DMS 273 (cell line): ENCODE data around the gene TUBB6.

Experiments used
- DNase-seq: peaks from one replicate; lab custom pipeline; 2025; ENCODE audit not compliant: unreplicated experiment; lab: John Stamatoyannopoulos, UW

The TUBB6 gene

GRCh38 chr18:12335503-12335902, 27.5 kb downstream of the TUBB6 start:
- no peak for DNase-seq

- DNase-seq = no peak
Measured at GRCh38 chr18:12336171-12336613, 28.2 kb downstream of the TUBB6 start.

- DNase-seq = no peak
Measured at GRCh38 chr18:12336887-12337286, 28.8 kb downstream of the TUBB6 start.

- DNase-seq = no peak
Measured at GRCh38 chr18:12338382-12338781, 30.3 kb downstream of the TUBB6 start.

- no peak for DNase-seq
Measured at GRCh38 chr18:12340945-12341660, 33.1 kb downstream of the TUBB6 start.

- DNase-seq = no peak
Measured at GRCh38 chr18:12342661-12343060, 34.6 kb downstream of the TUBB6 start.

- no peak for DNase-seq
Measured at GRCh38 chr18:12345491-12346239, 37.6 kb downstream of the TUBB6 start.

GRCh38 chr18:12346240-12346565, 38.2 kb downstream of the TUBB6 start:
- no peak for DNase-seq

GRCh38 chr18:12347895-12348294, 39.9 kb downstream of the TUBB6 start:
- DNase-seq = no peak

- DNase-seq = no peak
Measured at GRCh38 chr18:12352188-12352587, 44.1 kb downstream of the TUBB6 start.

GRCh38 chr18:12359515-12359927, 51.5 kb downstream of the TUBB6 start:
- DNase-seq = no peak

GRCh38 chr18:12361770-12362378, 53.8 kb downstream of the TUBB6 start:
- peak; percentile 11 for DNase-seq

- no peak for DNase-seq
Measured at GRCh38 chr18:12362473-12363174, 54.6 kb downstream of the TUBB6 start.

- DNase-seq = no peak
Measured at GRCh38 chr18:12366379-12366778, 58.3 kb downstream of the TUBB6 start.

GRCh38 chr18:12366784-12367183, 58.7 kb downstream of the TUBB6 start:
- DNase-seq = no peak

- no peak for DNase-seq
Measured at GRCh38 chr18:12369211-12369610, 61.2 kb downstream of the TUBB6 start.

- no peak for DNase-seq
Measured at GRCh38 chr18:12371590-12371989, 63.5 kb downstream of the TUBB6 start.

GRCh38 chr18:12372406-12372805, 64.4 kb downstream of the TUBB6 start:
- no peak for DNase-seq

GRCh38 chr18:12373116-12373770, 65.2 kb downstream of the TUBB6 start:
- DNase-seq = no peak

- no peak for DNase-seq
Measured at GRCh38 chr18:12373771-12374116, 65.7 kb downstream of the TUBB6 start.

GRCh38 chr18:12374401-12374800, 66.4 kb downstream of the TUBB6 start:
- no peak for DNase-seq
